HCT116 (cell line): ENCODE measurements around the gene CERCAM. TPM values are rescaled to one million over a fixed set of nuclear protein-coding genes. Genes with fewer than 3 reads are reported as not detected.

Experiments used
- ATAC-seq: fragments of 200-7000 bp; cut with Tn5 transposase; 2 replicates; pipeline ENCODE4 v1.9.1; 2020; ENCODE audit warnings: mild to moderate bottlenecking, moderate library complexity
- BruUV-seq: library from RNA; stranded (reverse); fragments of 400-500 nt; replicated peaks from 2 replicates; lab custom pipeline; 2021; lab: Mats Ljungman, UMichigan
- CTCF ChIA-PET: fragments of 300-600 bp; sonication (Branson Sonifier 250); formaldehyde crosslinking; loops from one replicate; lab custom pipeline; 2021; ENCODE audit warnings: antibody characterized with exemption; lab: Charles Lee
- POLR2A ChIA-PET: fragments of 300-600, 350-600 bp; sonication (Branson Sonifier 250); formaldehyde crosslinking; loops from one replicate; lab custom pipeline; 2021; ENCODE audit warnings: antibody characterized with exemption; lab: Charles Lee
- RAD21 ChIA-PET, 2 experiments: fragments of 300-600 bp; sonication (Branson Sonifier 250); formaldehyde crosslinking; loops; one replicate each; lab custom pipeline; 2023; ENCODE audit warnings: low total read pairs in 2 of 2; ENCODE audit not compliant: uncharacterized antibody in 2 of 2, unreplicated experiment in 2 of 2, low non-redundant PET in 1 of 2; lab: Charles Lee
- DNase-seq: peaks from one replicate; pipeline ENCODE4 v3.0.0-alpha.2; 2010; ENCODE audit warnings: low read depth, low spot score
- H2AFZ ChIP-seq: fragments of 200-600 bp; shearing (Covaris generic), sonication (generic); 2 replicates; pipeline ENCODE4 v1.6.1; 2017; ENCODE audit warnings: low read depth, mixed run types, mixed read lengths, antibody characterized with exemption, low read length; ENCODE audit not compliant: poor library complexity, severe bottlenecking
- H3K27ac ChIP-seq: 2 replicates; pipeline ENCODE4 v1.5.1; 2012; ENCODE audit warnings: low read depth, low read length
- H3K27me3 ChIP-seq: fragments of 200-600 bp; sonication (generic); 2 replicates; pipeline ENCODE4 v1.6.1; 2016; ENCODE audit warnings: mixed run types, low read length, mixed read lengths; ENCODE audit not compliant: insufficient read depth
- H3K36me3 ChIP-seq, 2 experiments: fragments of 200-500 bp in 1 of 2; fragments of 200-600 bp in 1 of 2; sonication (Bioruptor generic) in 1 of 2; sonication (generic) in 1 of 2; 2 replicates each; pipeline versions ENCODE4 v1.5.1 to v1.6.1; 2014 to 2016; ENCODE audit warnings: low read length in 2 of 2, inconsistent platforms in 1 of 2, mixed read lengths in 1 of 2, mixed run types in 1 of 2; ENCODE audit not compliant: insufficient read depth in 2 of 2, control insufficient read depth in 1 of 2
- H3K4me1 ChIP-seq, 2 experiments: fragments of 200-600 bp in 1 of 2; sonication (generic) in 1 of 2; 2 replicates each; pipeline versions ENCODE4 v1.5.1 to v1.6.1; 2012 to 2017; ENCODE audit warnings: low read length in 2 of 2, inconsistent platforms in 1 of 2, mild to moderate bottlenecking in 1 of 2, mixed read lengths in 1 of 2, mixed run types in 1 of 2, moderate library complexity in 1 of 2; ENCODE audit not compliant: insufficient read depth in 2 of 2, control insufficient read depth in 1 of 2
- H3K4me2 ChIP-seq: fragments of 200-600 bp; sonication (generic); 2 replicates; pipeline ENCODE4 v1.6.1; 2017; ENCODE audit warnings: mixed run types, low read length, mixed read lengths
- H3K4me3 ChIP-seq, 2 experiments: fragments of 200-600 bp in 1 of 2; sonication (generic) in 1 of 2; replicated peaks in 1 of 2; 2 replicates each; pipeline ENCODE4 v1.5.1; 2011 to 2016; ENCODE audit warnings: low read length in 2 of 2, control low read depth in 1 of 2, low read depth in 1 of 2, mild to moderate bottlenecking in 1 of 2, mixed read lengths in 1 of 2, mixed run types in 1 of 2
- H3K79me2 ChIP-seq: fragments of 200-600 bp; sonication (generic); 2 replicates; pipeline ENCODE4 v1.6.1; 2017; ENCODE audit warnings: mild to moderate bottlenecking, mixed run types, low read length, moderate library complexity, mixed read lengths; ENCODE audit not compliant: insufficient read depth
- H3K9ac ChIP-seq: fragments of 200-600 bp; sonication (generic); 2 replicates; pipeline ENCODE4 v1.6.1; 2016; ENCODE audit warnings: low read length, mixed read lengths
- H3K9me2 ChIP-seq: fragments of 200-600 bp; sonication (generic), shearing (Covaris generic); 2 replicates; pipeline ENCODE4 v1.6.1; 2017; ENCODE audit warnings: mixed run types, mild to moderate bottlenecking, moderate library complexity; ENCODE audit not compliant: insufficient read depth
- H3K9me3 ChIP-seq, 2 experiments: fragments of 200-500 bp in 1 of 2; fragments of 200-600 bp in 1 of 2; sonication (Bioruptor generic) in 1 of 2; sonication (generic) in 1 of 2; 2 replicates each; pipeline ENCODE4 v1.6.1; 2014 to 2017; ENCODE audit warnings: low read length in 2 of 2, mixed read lengths in 2 of 2, inconsistent platforms in 1 of 2, low read depth in 1 of 2, mild to moderate bottlenecking in 1 of 2, mixed run types in 1 of 2, moderate library complexity in 1 of 2; ENCODE audit not compliant: control insufficient read depth in 1 of 2, insufficient read depth in 1 of 2
- H4K20me1 ChIP-seq: fragments of 200-600 bp; sonication (generic), shearing (Covaris generic); 2 replicates; pipeline ENCODE4 v1.6.1; 2017; ENCODE audit warnings: mixed run types, mild to moderate bottlenecking, moderate library complexity; ENCODE audit not compliant: insufficient read depth
- ATF3 ChIP-seq: IDR thresholded peaks from 2 replicates; pipeline ENCODE4 v1.6.1; 2012
- CEBPB ChIP-seq: IDR thresholded peaks from 2 replicates; pipeline ENCODE4 v1.6.1; 2012; ENCODE audit warnings: low read depth
- EGR1 ChIP-seq: IDR thresholded peaks from 2 replicates; pipeline ENCODE4 v1.6.1; 2012; ENCODE audit warnings: low read depth
- ELF1 ChIP-seq: IDR thresholded peaks from 2 replicates; pipeline ENCODE4 v1.6.1; 2012; ENCODE audit warnings: low read depth, borderline replicate concordance
- EZH2phosphoT487 ChIP-seq: fragments of 200-600 bp; IDR thresholded peaks from 2 replicates; pipeline ENCODE4 v1.6.1; 2018; ENCODE audit warnings: antibody characterized with exemption, borderline replicate concordance
- MAX ChIP-seq: IDR thresholded peaks from 2 replicates; pipeline ENCODE4 v1.6.1; 2012
- POLR2A ChIP-seq: IDR thresholded peaks from 2 replicates; pipeline ENCODE4 v1.7.0; 2011; ENCODE audit warnings: borderline replicate concordance; ENCODE audit not compliant: insufficient read depth, insufficient read length; ENCODE audit errors: extremely low read depth
- POLR2AphosphoS5 ChIP-seq: IDR thresholded peaks from 2 replicates; pipeline ENCODE4 v1.6.1; 2011; ENCODE audit warnings: mild to moderate bottlenecking, low read depth, low read length, moderate library complexity
- RAD21 ChIP-seq: IDR thresholded peaks from 2 replicates; pipeline ENCODE4 v1.6.1; 2012; ENCODE audit warnings: low read depth, mild to moderate bottlenecking
- REST ChIP-seq: IDR thresholded peaks from 2 replicates; pipeline ENCODE4 v1.6.1; 2012; ENCODE audit warnings: low read depth
- SP1 ChIP-seq: IDR thresholded peaks from 2 replicates; pipeline ENCODE4 v1.6.1; 2012; ENCODE audit warnings: low read depth
- YY1 ChIP-seq: IDR thresholded peaks from 2 replicates; pipeline ENCODE4 v1.6.1; 2011; ENCODE audit warnings: low read length, low read depth, moderate library complexity, mild to moderate bottlenecking; ENCODE audit not compliant: insufficient replicate concordance; ENCODE audit errors: extremely low read depth
- intact Hi-C: fragments of 100-400 bp; cut with micrococcal nuclease; formaldehyde crosslinking; loops from 2 replicates; pipeline ENCODE4 v1.10.0; 2022
- total RNA-seq: library from RNA; stranded (reverse); gene quantifications from one replicate; pipeline ENCODE4 v1.2.1, GENCODE V29; 2021; ENCODE audit not compliant: unreplicated experiment

CERCAM gene
- total RNA-seq, 1 experiment from 2014 or later: 27.0 TPM

- Histone ChIP-seq H3K4me1 (peaks cover 0 to 5% of the 10 kb centered on the region in 2 experiments; a peak in 1 of 4 replicates), H3K79me2 (no peaks in the 10 kb centered on the region), H3K27ac (no peak overlapping the region), H3K4me3 (no peak overlapping the region), H3K9ac (no peak overlapping the region), H3K9me2 (no peaks in the 10 kb centered on the region), H3K27me3 (no peaks in the 10 kb centered on the region), H2AFZ (no peak overlapping the region), H3K4me2 (no peak overlapping the region), H3K9me3 (no peaks in the 10 kb centered on the region), H4K20me1 (no peaks in the 10 kb centered on the region), H3K36me3 (no peaks in the 10 kb centered on the region)
- intact Hi-C loops: no loop called here
- RAD21 ChIA-PET: no interaction called here
- ATAC-seq (no peak), DNase-seq (no peak)
- TF ChIP-seq ATF3 (no peak), MAX (no peak), POLR2A (no peak), EGR1 (no peak), POLR2AphosphoS5 (no peak), SP1 (no peak)
- BruUV-seq: no TSS peak
- POLR2A ChIA-PET: no interaction called here
- CTCF ChIA-PET: interaction anchor here (1.8 kb wide), 1 partner anchor 16 kb away, joined by 4 read pairs; the partner anchor contains the start of gene CERCAM
Observed at GRCh38 chr9:128404560-128404959, 16.1 kb upstream of the CERCAM start.

GRCh38 chr9:128405077-128405779, 15.4 kb upstream of the CERCAM start:
- DNase-seq (no peak), ATAC-seq (no peak)
- no peak overlapping the region for H3K27ac ChIP-seq
- H3K79me2 ChIP-seq: no peaks in the 10 kb centered on the region
- H4K20me1 ChIP-seq: no peaks in the 10 kb centered on the region
- RAD21 ChIA-PET: no interaction called here
- H3K9me2 ChIP-seq: no peaks in the 10 kb centered on the region
- CTCF ChIA-PET: interaction anchor here (1.8 kb wide), 1 partner anchor 15 kb away, joined by 4 read pairs; the partner anchor contains the start of gene CERCAM
- POLR2A ChIA-PET: no interaction called here
- BruUV-seq: no TSS peak
- no peak overlapping the region for H3K4me2 ChIP-seq
- H2AFZ ChIP-seq: no peak overlapping the region
- no peak overlapping the region for H3K4me3 ChIP-seq
- peaks cover 0 to 5% of the 10 kb centered on the region in 2 experiments; a peak in 1 of 4 replicates for H3K4me1 ChIP-seq
- no peak overlapping the region for H3K9ac ChIP-seq
- intact Hi-C loops: no loop called here
- no peaks in the 10 kb centered on the region for H3K9me3 ChIP-seq
- H3K27me3 ChIP-seq: no peaks in the 10 kb centered on the region
- no peaks in the 10 kb centered on the region for H3K36me3 ChIP-seq
- TF ChIP-seq RAD21 (no peak), EGR1 (no peak), CEBPB (no peak), POLR2A (no peak), EZH2phosphoT487 (no peak), YY1 (no peak), ELF1 (no peak), REST (no peak), POLR2AphosphoS5 (no peak), ATF3 (no peak), MAX (no peak)
